Activated CD4-positive, CD25-positive, alpha-beta regulatory T cell treated with anti-CD3 and anti-CD28 coated beads, Interleukin-2, amount 50 U/mL, for 24 hours (primary cell): ENCODE data around the gene SARS1.
A peak's percentile ranks its signal among the peaks of the same experiment; 100 is the strongest.

ENCODE experiments used
- ATAC-seq, 2 donors: fragments of 150-1000 bp; cut with Tn5 transposase; one replicate each; pipeline ENCODE4 v1.10.0; 2021; ENCODE audit warnings: mild to moderate bottlenecking in 1 of 2, moderate library complexity in 1 of 2

Gene SARS1

GRCh38 chr1:109229531-109230127, 15.9 kb downstream of the SARS1 start:
- ATAC-seq: no peak

GRCh38 chr1:109231066-109231465, 17.3 kb downstream of the SARS1 start:
- no peak for ATAC-seq

- ATAC-seq: no peak
These were observed 21.4 kb downstream of the SARS1 start for GRCh38 chr1:109235137-109235536.

DNA sequence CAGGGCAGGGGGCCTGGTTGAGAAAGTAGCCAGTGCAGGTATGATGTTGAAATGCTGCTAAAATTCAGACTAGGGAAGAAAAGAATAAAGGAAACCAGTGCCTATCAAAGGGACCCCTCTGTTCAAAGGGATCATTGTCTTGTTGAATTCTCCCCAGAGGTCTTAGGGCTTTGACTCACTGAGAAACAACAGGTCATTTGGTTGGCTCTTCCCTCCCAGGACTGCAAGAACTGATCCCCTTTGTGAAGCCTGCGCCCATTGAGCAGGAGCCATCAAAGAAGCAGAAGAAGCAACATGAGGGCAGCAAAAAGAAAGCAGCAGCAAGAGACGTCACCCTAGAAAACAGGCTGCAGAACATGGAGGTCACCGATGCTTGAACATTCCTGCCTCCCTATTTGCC, 23.8 kb downstream of the SARS1 start:
- ATAC-seq: no peak

DNA sequence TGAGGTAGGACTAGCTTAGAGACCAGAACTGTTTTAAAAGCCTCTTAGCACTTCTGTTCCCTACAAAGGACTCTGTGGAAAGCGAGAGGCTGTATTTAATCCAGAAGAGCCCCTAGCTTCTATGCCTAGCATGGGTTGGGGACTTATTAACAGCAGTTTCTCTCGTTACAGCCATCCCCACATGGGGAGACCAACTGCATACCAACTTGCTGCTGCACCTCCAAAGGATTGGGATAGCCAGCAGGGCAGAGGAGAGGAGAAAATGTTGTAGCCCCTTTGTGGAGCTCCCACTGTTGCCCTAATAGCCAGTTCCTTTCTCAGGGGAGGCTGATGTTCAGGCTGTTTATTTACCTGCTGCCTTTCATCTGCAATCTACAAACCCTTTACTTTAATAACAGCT, 24.7 kb downstream of the SARS1 start:
- no peak for ATAC-seq

- ATAC-seq: no peak
These were observed 25.3 kb downstream of the SARS1 start for GRCh38 chr1:109239047-109239408.

- peak; percentile 62 to 65 for ATAC-seq
These were observed 25.8 kb downstream of the SARS1 start for GRCh38 chr1:109239409-109240068.

- ATAC-seq: peak; percentile 3 to 32
These were observed 26.7 kb downstream of the SARS1 start for GRCh38 chr1:109240158-109241152.

DNA sequence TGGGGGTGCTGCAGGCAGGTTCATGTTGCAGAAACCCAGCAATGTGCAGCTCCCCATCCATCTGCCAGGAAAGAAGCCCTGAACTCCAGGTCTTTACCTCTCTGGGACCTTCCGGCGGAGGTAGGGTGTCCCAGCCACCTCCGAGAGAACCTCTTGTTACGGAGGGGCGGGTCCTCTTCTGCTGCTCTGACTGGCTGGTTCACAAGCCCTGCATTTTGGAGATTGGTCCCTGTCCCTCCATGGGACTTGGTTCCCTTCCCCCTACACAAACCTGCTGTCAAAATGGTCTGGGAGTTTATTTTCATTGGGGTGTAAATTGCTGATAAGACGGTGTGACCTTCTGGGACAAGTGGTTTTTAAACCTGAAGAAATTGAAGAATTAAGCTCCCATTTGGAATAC, 27.6 kb downstream of the SARS1 start:
- ATAC-seq: peak in 1 of 2 donors; percentile 19

GRCh38 chr1:109241841-109242345, 28.2 kb downstream of the SARS1 start:
- ATAC-seq: no peak

DNA sequence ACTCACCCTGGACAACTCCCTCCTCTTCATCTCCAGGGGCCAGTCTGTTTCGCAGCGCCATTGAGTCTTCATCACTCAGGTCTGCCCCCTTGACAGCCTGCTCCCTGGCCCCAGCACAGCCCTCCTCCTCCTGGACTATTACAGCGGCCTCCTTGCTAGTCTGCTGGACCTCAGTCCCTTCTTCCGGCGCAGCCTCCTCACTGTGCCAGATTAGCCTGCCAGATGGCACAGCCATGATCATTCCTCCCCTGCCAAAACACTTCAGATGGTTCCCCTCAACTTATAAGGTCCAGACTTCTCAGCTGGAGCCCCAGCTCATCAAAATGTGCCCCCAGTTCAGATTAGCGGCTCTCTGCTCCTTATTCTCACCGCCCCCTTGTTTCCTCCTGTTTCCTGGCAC, 28.7 kb downstream of the SARS1 start:
- no peak for ATAC-seq

DNA sequence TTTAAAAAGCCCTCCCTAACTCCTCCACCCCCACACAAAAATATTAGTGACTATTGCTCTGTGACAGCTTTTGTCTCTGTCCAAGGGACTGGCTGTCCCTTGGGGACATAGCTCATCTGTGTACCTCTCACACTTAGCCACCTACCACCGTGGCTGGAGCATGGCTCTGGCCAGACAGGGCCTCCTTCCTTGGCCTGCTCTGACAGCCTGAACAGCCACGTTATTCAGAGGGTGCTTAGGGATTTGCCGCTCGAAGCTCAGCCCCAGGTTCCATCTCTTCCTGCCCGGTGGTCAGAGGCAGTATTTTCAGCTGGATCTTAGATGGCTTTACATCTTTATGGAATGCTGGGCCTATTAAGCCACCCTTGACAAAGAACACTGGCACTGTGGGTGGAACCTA, 29.5 kb downstream of the SARS1 start:
- ATAC-seq: no peak

GRCh38 chr1:109243860-109244552, 30.3 kb downstream of the SARS1 start:
- ATAC-seq: no peak

DNA sequence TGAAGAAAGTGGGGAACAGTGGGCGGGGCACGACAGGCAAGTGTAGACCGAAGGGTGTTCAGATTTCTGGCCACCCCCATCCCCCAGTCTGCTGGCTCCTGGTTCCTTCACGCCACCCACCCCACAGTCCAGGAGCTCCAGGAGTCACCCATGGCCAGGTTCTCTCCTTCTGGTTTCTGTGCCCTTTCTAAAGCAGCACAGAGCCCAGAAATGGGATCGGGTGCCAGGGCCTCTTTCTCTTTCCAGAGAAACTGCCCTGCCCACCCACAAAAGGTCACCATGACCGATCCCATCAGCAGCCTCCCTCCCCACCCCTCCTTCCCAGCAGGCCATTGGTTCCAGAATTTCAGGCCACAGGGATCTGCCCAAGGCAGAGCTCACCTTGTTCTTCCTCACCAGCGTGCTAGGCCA, 32.4 kb downstream of the SARS1 start:
- no peak for ATAC-seq

GRCh38 chr1:109247401-109248365, 34.0 kb downstream of the SARS1 start:
- no peak for ATAC-seq

DNA sequence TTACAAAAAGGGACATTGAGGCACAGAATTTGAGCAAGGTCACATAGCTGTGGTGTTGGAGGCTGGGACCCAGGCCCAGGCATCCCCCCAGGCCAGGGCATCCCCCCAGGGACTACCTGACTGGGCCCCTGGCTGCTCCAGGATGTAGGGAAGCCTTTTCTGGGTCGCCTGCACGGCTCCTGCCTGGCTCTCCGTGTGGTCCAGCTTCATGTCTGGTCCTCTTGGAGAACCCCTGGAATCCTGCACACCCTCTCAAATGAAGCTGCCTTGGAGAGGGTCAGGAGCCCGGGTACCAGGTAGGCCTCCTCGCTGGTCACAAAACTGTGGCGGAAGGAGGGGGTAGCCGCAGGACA, 34.7 kb downstream of the SARS1 start:
- no peak for ATAC-seq

DNA sequence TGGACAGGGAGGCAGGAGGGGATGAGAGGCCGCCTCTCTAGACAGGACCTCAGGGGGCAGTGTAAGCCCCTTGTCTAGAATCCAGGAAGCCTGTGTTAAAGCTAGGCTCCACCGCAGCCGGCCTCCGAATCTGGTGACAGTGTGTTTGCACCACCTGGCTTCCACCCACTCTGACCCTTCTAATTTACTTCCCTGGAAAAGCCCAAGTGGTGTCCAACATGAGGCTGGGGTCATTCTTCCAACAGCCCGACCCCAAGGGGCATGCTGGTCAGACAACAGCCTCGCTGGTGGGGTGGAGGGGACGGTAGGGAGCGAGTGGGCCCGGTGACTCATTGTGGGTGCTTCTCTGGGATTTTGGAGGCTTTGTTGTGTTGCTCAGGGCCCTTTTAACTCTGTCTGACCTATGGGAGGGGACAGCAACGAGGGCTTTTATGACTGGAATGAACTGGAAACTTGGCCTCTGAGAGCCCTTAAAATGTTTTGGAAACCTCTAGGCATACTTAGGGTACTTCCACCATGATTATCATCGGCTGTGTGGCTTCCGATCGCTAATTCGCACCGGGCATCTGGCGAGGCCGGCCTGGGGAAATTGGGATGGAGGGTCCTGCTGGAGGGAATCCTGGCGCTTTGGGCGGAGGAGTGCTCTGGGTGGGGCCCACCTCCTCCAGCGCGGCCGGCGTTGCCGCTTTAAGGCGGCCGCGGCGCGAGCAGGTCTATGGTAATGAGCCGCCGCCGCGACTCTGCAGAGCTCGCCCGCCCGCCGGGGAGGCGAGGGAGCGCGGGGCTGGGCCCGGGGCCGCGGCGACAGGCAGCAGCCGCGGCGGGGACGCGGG, 35.3 kb downstream of the SARS1 start, which contains the start of gene CELSR2:
Gene CELSR2, plus strand, starts transcription at position 743 of the 833 bp plus-strand sequence. CDS start 541 bp downstream, outside the sequence.
- peak; percentile 87 to 91 for ATAC-seq

GRCh38 chr1:109249654-109250401, 36.1 kb downstream of the SARS1 start:
- ATAC-seq: peak; percentile 33 to 41

DNA sequence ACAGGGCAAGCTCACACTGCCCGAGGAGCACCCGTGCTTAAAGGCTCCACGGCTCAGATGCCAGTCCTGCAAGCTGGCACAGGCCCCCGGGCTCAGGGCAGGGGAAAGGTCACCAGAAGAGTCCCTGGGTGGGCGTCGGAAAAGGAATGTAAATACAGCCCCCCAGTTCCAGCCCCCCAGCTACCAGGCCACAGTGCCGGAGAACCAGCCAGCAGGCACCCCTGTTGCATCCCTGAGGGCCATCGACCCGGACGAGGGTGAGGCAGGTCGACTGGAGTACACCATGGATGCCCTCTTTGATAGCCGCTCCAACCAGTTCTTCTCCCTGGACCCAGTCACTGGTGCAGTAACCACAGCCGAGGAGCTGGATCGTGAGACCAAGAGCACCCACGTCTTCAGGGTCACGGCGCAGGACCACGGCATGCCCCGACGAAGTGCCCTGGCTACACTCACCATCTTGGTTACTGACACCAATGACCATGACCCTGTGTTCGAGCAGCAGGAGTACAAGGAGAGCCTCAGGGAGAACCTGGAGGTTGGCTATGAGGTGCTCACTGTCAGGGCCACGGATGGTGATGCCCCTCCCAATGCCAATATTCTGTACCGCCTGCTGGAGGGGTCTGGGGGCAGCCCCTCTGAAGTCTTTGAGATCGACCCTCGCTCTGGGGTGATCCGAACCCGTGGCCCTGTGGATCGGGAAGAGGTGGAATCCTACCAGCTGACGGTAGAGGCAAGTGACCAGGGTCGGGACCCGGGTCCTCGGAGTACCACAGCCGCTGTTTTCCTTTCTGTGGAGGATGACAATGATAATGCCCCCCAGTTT, 36.9 kb downstream of the SARS1 start:
- ATAC-seq: no peak
